Calu3 (cell line): ENCODE data around the gene PGRMC2. TPM values are rescaled to one million over a fixed set of nuclear protein-coding genes. Genes with fewer than 3 reads are reported as not detected.

Experiments
- BruUV-seq: library from RNA; stranded (reverse); fragments of 400-500 nt; replicated peaks from 2 replicates; lab custom pipeline; 2021; lab: Mats Ljungman, UMichigan
- CTCF ChIA-PET: fragments of 300-600 bp; sonication (Branson Sonifier 250); formaldehyde crosslinking; loops from one replicate; lab custom pipeline; 2022; ENCODE audit warnings: antibody characterized with exemption; lab: Charles Lee
- DNase-seq: peaks from one replicate; pipeline ENCODE4 v3.0.0; 2022
- H3K27ac Mint-ChIP-seq: one replicate; pipeline ENCODE4 v1.8.0; 2022; ENCODE audit warnings: mixed read lengths; ENCODE audit not compliant: unreplicated experiment
- H3K27me3 Mint-ChIP-seq: one replicate; pipeline ENCODE4 v1.8.0; 2022; ENCODE audit warnings: mixed read lengths; ENCODE audit not compliant: unreplicated experiment
- H3K36me3 Mint-ChIP-seq: one replicate; pipeline ENCODE4 v1.8.0; 2022; ENCODE audit warnings: mild to moderate bottlenecking, moderate library complexity, mixed read lengths; ENCODE audit not compliant: insufficient read depth, unreplicated experiment
- H3K4me1 Mint-ChIP-seq: one replicate; pipeline ENCODE4 v1.8.0; 2022; ENCODE audit warnings: mild to moderate bottlenecking, low read depth, mixed read lengths; ENCODE audit not compliant: unreplicated experiment
- H3K4me3 Mint-ChIP-seq: one replicate; pipeline ENCODE4 v1.8.0; 2022; ENCODE audit warnings: mild to moderate bottlenecking, low read depth, moderate library complexity, mixed read lengths; ENCODE audit not compliant: unreplicated experiment
- H3K9me3 Mint-ChIP-seq: one replicate; pipeline ENCODE4 v1.8.0; 2022; ENCODE audit warnings: low read depth, mixed read lengths; ENCODE audit not compliant: unreplicated experiment
- intact Hi-C: fragments of 100-400 bp; cut with micrococcal nuclease; formaldehyde crosslinking; loops from one replicate; pipeline ENCODE4 v1.10.0; 2022; ENCODE audit not compliant: unreplicated experiment
- total RNA-seq: library from RNA; stranded (reverse); gene quantifications from 2 replicates; pipeline ENCODE4 v1.2.3, GENCODE V29; 2022
- TF ChIP-seq, protein P1 (sequence below): fragments of 200-600 bp; IDR thresholded peaks from one replicate; pipeline ENCODE4 v1.8.0; 2022; ENCODE audit warnings: antibody characterized with exemption; ENCODE audit not compliant: unreplicated experiment

The PGRMC2 gene
- total RNA-seq, 1 experiment from 2014 or later = 54.5 TPM

- no peak for DNase-seq
- intact Hi-C loops = no loop called here
- H3K4me1 Mint-ChIP-seq = peaks cover 15% of the 10 kb centered on the region
- no peak overlapping the region for H3K27ac Mint-ChIP-seq
- TF ChIP-seq, protein P1, sequence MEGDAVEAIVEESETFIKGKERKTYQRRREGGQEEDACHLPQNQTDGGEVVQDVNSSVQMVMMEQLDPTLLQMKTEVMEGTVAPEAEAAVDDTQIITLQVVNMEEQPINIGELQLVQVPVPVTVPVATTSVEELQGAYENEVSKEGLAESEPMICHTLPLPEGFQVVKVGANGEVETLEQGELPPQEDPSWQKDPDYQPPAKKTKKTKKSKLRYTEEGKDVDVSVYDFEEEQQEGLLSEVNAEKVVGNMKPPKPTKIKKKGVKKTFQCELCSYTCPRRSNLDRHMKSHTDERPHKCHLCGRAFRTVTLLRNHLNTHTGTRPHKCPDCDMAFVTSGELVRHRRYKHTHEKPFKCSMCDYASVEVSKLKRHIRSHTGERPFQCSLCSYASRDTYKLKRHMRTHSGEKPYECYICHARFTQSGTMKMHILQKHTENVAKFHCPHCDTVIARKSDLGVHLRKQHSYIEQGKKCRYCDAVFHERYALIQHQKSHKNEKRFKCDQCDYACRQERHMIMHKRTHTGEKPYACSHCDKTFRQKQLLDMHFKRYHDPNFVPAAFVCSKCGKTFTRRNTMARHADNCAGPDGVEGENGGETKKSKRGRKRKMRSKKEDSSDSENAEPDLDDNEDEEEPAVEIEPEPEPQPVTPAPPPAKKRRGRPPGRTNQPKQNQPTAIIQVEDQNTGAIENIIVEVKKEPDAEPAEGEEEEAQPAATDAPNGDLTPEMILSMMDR = no peak
- CTCF ChIA-PET = no interaction called here
- H3K27me3 Mint-ChIP-seq = no peaks in the 10 kb centered on the region
- no TSS peak for BruUV-seq
- no peaks in the 10 kb centered on the region for H3K9me3 Mint-ChIP-seq
- H3K4me3 Mint-ChIP-seq = no peak overlapping the region
- peaks cover 32% of the 10 kb centered on the region for H3K36me3 Mint-ChIP-seq
These were observed 2.9 kb upstream of the PGRMC2 start for GRCh38 chr4:128290526-128290925.

DNA sequence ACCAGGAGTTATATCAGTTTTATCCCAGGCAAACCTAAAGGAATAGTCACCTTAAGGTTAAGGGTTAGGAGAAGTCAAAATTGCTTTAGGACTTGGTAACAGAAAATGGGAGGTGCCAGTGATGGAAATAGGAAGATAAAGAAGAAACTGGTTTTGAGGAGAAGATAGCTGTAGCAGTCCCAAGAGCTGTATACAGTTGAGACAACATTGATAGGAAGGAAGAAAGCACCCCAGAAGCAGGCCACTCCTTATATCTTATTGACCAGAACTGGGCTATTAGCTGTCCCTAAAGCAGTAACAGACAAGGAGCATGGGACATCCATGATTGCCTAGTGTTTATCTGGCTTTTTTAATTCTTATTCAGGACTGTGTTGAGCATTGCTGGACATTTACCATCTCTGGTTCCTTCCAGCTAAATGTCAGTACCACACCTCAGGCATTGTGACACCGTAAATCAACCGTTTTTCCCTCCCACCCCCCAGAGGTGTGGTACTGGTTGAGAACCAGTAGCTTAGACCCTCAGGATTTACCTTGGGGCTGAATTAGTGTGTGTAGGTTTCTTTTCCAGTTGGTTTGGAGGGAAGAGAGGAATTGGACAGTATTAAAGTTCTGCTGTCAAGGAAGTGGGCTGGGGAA lies 2.0 kb upstream of the PGRMC2 start:
- CTCF ChIA-PET = no interaction called here
- DNase-seq = no peak
- no peaks in the 10 kb centered on the region for H3K27me3 Mint-ChIP-seq

GRCh38 chr4:128288689-128289106 lies 1.1 kb upstream of the PGRMC2 start:
- Mint-ChIP-seq H3K9me3 (no peaks in the 10 kb centered on the region), H3K4me1 (peaks cover 15% of the 10 kb centered on the region), H3K27ac (peak overlapping the region; percentile 89), H3K36me3 (peaks cover 40% of the 10 kb centered on the region), H3K27me3 (no peaks in the 10 kb centered on the region), H3K4me3 (peak overlapping the region; percentile 78)
- CTCF ChIA-PET = no interaction called here
- TF ChIP-seq, protein P1 = no peak
- intact Hi-C loops = no loop called here
- peak; percentile 8 for DNase-seq
- BruUV-seq = TSS peak; percentile 79

More for the DNA sequence above, 2.0 kb upstream of the PGRMC2 start:
- no TSS peak for BruUV-seq
- H3K36me3 Mint-ChIP-seq = peaks cover 40% of the 10 kb centered on the region
- no peak overlapping the region for H3K27ac Mint-ChIP-seq
- intact Hi-C loops = no loop called here
- H3K9me3 Mint-ChIP-seq = no peaks in the 10 kb centered on the region
- peak overlapping the region; percentile 78 for H3K4me3 Mint-ChIP-seq
- H3K4me1 Mint-ChIP-seq = peaks cover 15% of the 10 kb centered on the region
- TF ChIP-seq, protein P1 = no peak

GRCh38 chr4:128287871-128288688 lies 467 bp upstream of the PGRMC2 start:
- TF ChIP-seq, protein P1 = no peak
- peak; percentile 97 for DNase-seq
- intact Hi-C loops = loop anchor here (2.0 kb wide), 1 partner anchor 67 kb away; no protein-coding TSS in a partner anchor
- BruUV-seq = no TSS peak
- Mint-ChIP-seq H3K4me1 (peaks cover 15% of the 10 kb centered on the region), H3K27ac (peak overlapping the region; percentile 89), H3K9me3 (no peaks in the 10 kb centered on the region), H3K36me3 (peaks cover 40% of the 10 kb centered on the region), H3K27me3 (no peaks in the 10 kb centered on the region), H3K4me3 (peak overlapping the region; percentile 78)
- CTCF ChIA-PET = interaction anchor here (0.7 kb wide), 1 partner anchor 1019 kb away, joined by 3 read pairs; no protein-coding TSS in a partner anchor
